K562 (cell line): ENCODE measurements around the gene ATF3. TPM values are rescaled to one million over a fixed set of nuclear protein-coding genes. Genes with fewer than 3 reads are reported as not detected.
A peak's percentile ranks its signal among the peaks of the same experiment; 100 is the strongest.

Experiments
- ASH1L ChIP-seq: fragments of 450-650 bp; IDR thresholded peaks from 2 replicates; pipeline ENCODE4 v1.6.1; 2018; ENCODE audit warnings: borderline replicate concordance, mild to moderate bottlenecking, low read depth; ENCODE audit not compliant: partially characterized antibody
- CBX8 ChIP-seq: fragments of 200-600 bp; sonication (generic); IDR thresholded peaks from 2 replicates; pipeline ENCODE4 v1.6.1; 2012; ENCODE audit warnings: borderline replicate concordance, mixed run types, low read depth, mild to moderate bottlenecking, moderate library complexity, mixed read lengths, low read length, control low read depth, inconsistent platforms; ENCODE audit not compliant: poor library complexity, severe bottlenecking; ENCODE audit errors: extremely low read depth
- FOXP4 ChIP-seq: sonication (generic); formaldehyde crosslinking; IDR thresholded peaks from 2 replicates; pipeline ENCODE4 v1.8.0; 2022; ENCODE audit warnings: mild to moderate bottlenecking, missing genetic modification reagents, borderline replicate concordance
- HDAC3 ChIP-seq: fragments of 450-650 bp; IDR thresholded peaks from 2 replicates; pipeline ENCODE4 v1.6.1; 2018; ENCODE audit warnings: borderline replicate concordance, mild to moderate bottlenecking, moderate library complexity; ENCODE audit not compliant: partially characterized antibody
- HDAC8 ChIP-seq: fragments of 450-650 bp; IDR thresholded peaks from 2 replicates; pipeline ENCODE4 v1.6.1; 2016; ENCODE audit warnings: mild to moderate bottlenecking, missing genetic modification characterization, moderate library complexity, missing compliant biosample characterization
- HNRNPL ChIP-seq: fragments of 200-400 bp; formaldehyde crosslinking; IDR thresholded peaks from 2 replicates; pipeline ENCODE4 v1.6.1; 2017; ENCODE audit warnings: low read depth, mild to moderate bottlenecking, low read length
- HSF4 ChIP-seq: fragments of 250-450 bp; sonication (Bioruptor Pico); IDR thresholded peaks from 2 replicates; pipeline ENCODE4 v2.1.2; 2022; ENCODE audit warnings: mild to moderate bottlenecking, moderate library complexity, borderline replicate concordance
- KDM2B ChIP-seq: fragments of 250-450 bp; sonication (Bioruptor Pico); IDR thresholded peaks from 2 replicates; pipeline ENCODE4 v1.8.0; 2021; ENCODE audit warnings: mild to moderate bottlenecking, moderate library complexity
- LARP7 ChIP-seq: fragments of 450-650 bp; IDR thresholded peaks from 2 replicates; pipeline ENCODE4 v1.6.1; 2016
- MED1 ChIP-seq: sonication (generic); formaldehyde crosslinking; IDR thresholded peaks from 2 replicates; pipeline ENCODE4 v1.8.1; 2023; ENCODE audit warnings: missing genetic modification reagents, borderline replicate concordance
- RBM14 ChIP-seq: fragments of 200-400 bp; formaldehyde crosslinking; IDR thresholded peaks from 2 replicates; pipeline ENCODE4 v1.6.1; 2018; ENCODE audit warnings: low read depth, mild to moderate bottlenecking, low read length, moderate library complexity, borderline replicate concordance; ENCODE audit not compliant: insufficient read depth
- SRSF1 ChIP-seq: fragments of 200-400 bp; formaldehyde crosslinking; IDR thresholded peaks from 2 replicates; pipeline ENCODE4 v1.6.1; 2017; ENCODE audit warnings: mild to moderate bottlenecking, low read depth, low read length, moderate library complexity
- STAG1 ChIP-seq: sonication (generic); formaldehyde crosslinking; IDR thresholded peaks from 2 replicates; pipeline ENCODE4 v1.5.0; 2020; ENCODE audit warnings: missing genetic modification reagents, borderline replicate concordance
- THRA ChIP-seq: fragments of 450-650 bp; IDR thresholded peaks from 2 replicates; pipeline ENCODE4 v1.6.1; 2017; ENCODE audit warnings: mild to moderate bottlenecking, moderate library complexity
- U2AF1 ChIP-seq: fragments of 200-400 bp; formaldehyde crosslinking; optimal IDR thresholded peaks from 2 replicates; pipeline ENCODE3; 2017; ENCODE audit warnings: mild to moderate bottlenecking, low read depth, low read length, moderate library complexity
- ZMIZ1 ChIP-seq, 2 experiments: fragments of 150-350 bp in 1 of 2; IDR thresholded peaks; 2 replicates each; pipeline ENCODE4 v1.6.1; 2012 to 2016; ENCODE audit warnings: low read depth in 2 of 2, low read length in 2 of 2, mild to moderate bottlenecking in 1 of 2, moderate library complexity in 1 of 2
- ZNF280A ChIP-seq: fragments of 450-650 bp; IDR thresholded peaks from 2 replicates; pipeline ENCODE4 v1.6.1; 2018; ENCODE audit warnings: mild to moderate bottlenecking, low read depth; ENCODE audit not compliant: partially characterized antibody
- ZNF41 ChIP-seq: fragments of 250-450 bp; sonication (Bioruptor Pico); conservative IDR thresholded peaks from 2 replicates; pipeline ENCODE4 v1.4.0; 2020; ENCODE audit warnings: mild to moderate bottlenecking
- polyA plus RNA-seq, 8 experiments: library from polyadenylated mRNA; depleted of rRNA in 4 of 8; stranded (reverse) in 5 of 8; unstranded in 3 of 8; fragments of >200 nt; fragmentation: Nextera tagmentation in 2 of 8; fragmentation: Illumina TruSeq in 1 of 8; extraction: Ambion mirVana in 2 of 8; extraction: Trizol in 1 of 8; gene quantifications; 2 replicates each; pipeline versions ENCODE4 v1.2.1 to v1.2.3, GENCODE V29; 2011 to 2014; ENCODE audit warnings: inconsistent platforms in 1 of 8, missing spikeins in 1 of 8
- total RNA-seq, 7 experiments: library from RNA; depleted of rRNA in 6 of 7; stranded (reverse); fragments of >200 nt in 6 of 7; fragmentation: Illumina TruSeq in 2 of 7; extraction: Trizol in 2 of 7; gene quantifications; 2 replicates each; pipeline versions ENCODE4 v1.2.1 to v1.2.3, GENCODE V29; 2011 to 2021; ENCODE audit warnings: low replicate concordance in 1 of 7

Gene ATF3
- total and polyA plus RNA-seq, 9 of the 15 experiments (the other 6 are each of a cell fraction or from before 2014, with no cell fraction given), result 3.5 to 28.2 (median 19.8) TPM

GRCh38 chr1:212608392-212608958, at the start of gene ATF3 (continued):
- TF ChIP-seq ZMIZ1 (IDR thresholded peaks at IDR 0.05; ENCODE audit: low read depth in 2 of 2, low read length in 2 of 2) (peak in 1 of 2 experiments; percentile 83; a peak in 2 of 4 replicates), CBX8 (no peak), ASH1L (no peak), HDAC3 (peak; percentile 64), U2AF1 (peak; percentile 81), KDM2B (CRISPR knock-in tag) (peak; percentile 89; the same call in 1 of the 2 replicates), HDAC8 (no peak), STAG1 (CRISPR knock-in tag) (no peak), HSF4 (CRISPR knock-in tag) (no peak), RBM14 (0 out of 2 replicates have a peak, but pooled peaks have one; percentile 98), MED1 (CRISPR knock-in tag) (no peak), ZNF41 (CRISPR knock-in tag) (no peak), FOXP4 (0 out of 2 replicates have a peak, but pooled peaks have one; percentile 87), LARP7 (no peak), ZNF280A (no peak), THRA (no peak), SRSF1 (no peak), HNRNPL (peak; percentile 72; the same call in 1 of the 2 replicates)
